GM12878 (cell line): ENCODE data around the gene GSAP.

Experiments
- MXI1 ChIP-seq: fragments of 150-350 bp; IDR thresholded peaks from 2 replicates; pipeline ENCODE4 v1.6.1; 2011; ENCODE audit warnings: low read depth, mild to moderate bottlenecking, inconsistent platforms, low read length, improper control_type of control experiment
- POLR2AphosphoS2 ChIP-seq: IDR thresholded peaks from 2 replicates; pipeline ENCODE4 v1.6.1; 2011; ENCODE audit warnings: low read depth, mild to moderate bottlenecking, low read length, improper control_type of control experiment, moderate library complexity
- RBBP5 ChIP-seq: fragments of 200-600 bp; sonication (generic); conservative IDR thresholded peaks from 2 replicates; pipeline ENCODE4 v1.6.1; 2016
- SMAD1 ChIP-seq: fragments of 450-650 bp; IDR thresholded peaks from 2 replicates; pipeline ENCODE4 v1.6.1; 2018; ENCODE audit warnings: mild to moderate bottlenecking, low read depth; ENCODE audit not compliant: partially characterized antibody
- TAF1 ChIP-seq: IDR thresholded peaks from 2 replicates; pipeline ENCODE4 v1.6.1; 2011; ENCODE audit warnings: mild to moderate bottlenecking, low read depth, low read length, borderline replicate concordance
- ZNF24 ChIP-seq: fragments of 450-650 bp; IDR thresholded peaks from 2 replicates; pipeline ENCODE4 v1.6.1; 2017; ENCODE audit warnings: antibody characterized with exemption, mild to moderate bottlenecking
- TF ChIP-seq, protein P1 (sequence below), 3 experiments: IDR thresholded peaks in 2 of 3; conservative IDR thresholded peaks in 1 of 3; 2 replicates each; pipeline ENCODE4 v1.5.1; 2011; ENCODE audit warnings: low read depth in 3 of 3, low read length in 3 of 3, mild to moderate bottlenecking in 3 of 3, control low read depth in 2 of 3, moderate library complexity in 2 of 3, inconsistent platforms in 1 of 3, mixed read lengths in 1 of 3; ENCODE audit not compliant: control insufficient read depth in 2 of 3, insufficient read depth in 1 of 3; ENCODE audit errors: extremely low read depth in 1 of 3
- TF ChIP-seq, protein P2 (sequence below): IDR thresholded peaks from 2 replicates; pipeline ENCODE4 v1.6.1; 2011; ENCODE audit warnings: mild to moderate bottlenecking, low read depth, low read length, moderate library complexity; ENCODE audit not compliant: insufficient replicate concordance

DNA sequence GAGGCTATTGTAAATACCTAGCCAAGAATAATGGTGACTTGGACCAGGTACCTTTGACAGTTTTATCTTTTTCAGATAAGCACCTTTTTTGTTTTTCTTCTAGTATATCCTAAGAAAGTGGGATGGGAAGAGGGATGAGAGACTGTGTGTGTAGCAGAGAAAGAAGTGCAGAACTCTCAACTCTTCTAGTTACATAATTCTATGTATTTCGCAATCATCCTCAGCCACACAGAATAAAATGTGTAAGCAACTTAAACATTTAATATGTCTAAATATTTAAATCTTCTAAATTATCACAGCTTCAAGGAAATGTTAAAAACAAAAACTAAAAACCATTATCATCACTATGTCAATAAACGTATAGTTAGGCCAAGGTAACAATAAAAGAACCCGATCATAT lies 42.6 kb upstream of the GSAP start:
- no peak for TF ChIP-seq ZNF24
- no peak for TF ChIP-seq TAF1
- TF ChIP-seq SMAD1 = no peak
- TF ChIP-seq POLR2AphosphoS2 = no peak
- TF ChIP-seq, protein P1, sequence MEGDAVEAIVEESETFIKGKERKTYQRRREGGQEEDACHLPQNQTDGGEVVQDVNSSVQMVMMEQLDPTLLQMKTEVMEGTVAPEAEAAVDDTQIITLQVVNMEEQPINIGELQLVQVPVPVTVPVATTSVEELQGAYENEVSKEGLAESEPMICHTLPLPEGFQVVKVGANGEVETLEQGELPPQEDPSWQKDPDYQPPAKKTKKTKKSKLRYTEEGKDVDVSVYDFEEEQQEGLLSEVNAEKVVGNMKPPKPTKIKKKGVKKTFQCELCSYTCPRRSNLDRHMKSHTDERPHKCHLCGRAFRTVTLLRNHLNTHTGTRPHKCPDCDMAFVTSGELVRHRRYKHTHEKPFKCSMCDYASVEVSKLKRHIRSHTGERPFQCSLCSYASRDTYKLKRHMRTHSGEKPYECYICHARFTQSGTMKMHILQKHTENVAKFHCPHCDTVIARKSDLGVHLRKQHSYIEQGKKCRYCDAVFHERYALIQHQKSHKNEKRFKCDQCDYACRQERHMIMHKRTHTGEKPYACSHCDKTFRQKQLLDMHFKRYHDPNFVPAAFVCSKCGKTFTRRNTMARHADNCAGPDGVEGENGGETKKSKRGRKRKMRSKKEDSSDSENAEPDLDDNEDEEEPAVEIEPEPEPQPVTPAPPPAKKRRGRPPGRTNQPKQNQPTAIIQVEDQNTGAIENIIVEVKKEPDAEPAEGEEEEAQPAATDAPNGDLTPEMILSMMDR (IDR thresholded peaks at IDR 0.05 in 2 of 3, conservative IDR thresholded peaks at IDR 0.05 in 1 of 3; ENCODE audit: control insufficient read depth in 2 of 3, extremely low read depth in 1 of 3, insufficient read depth in 1 of 3, low read depth in 3 of 3, low read length in 3 of 3) = no peak
- TF ChIP-seq, protein P2, sequence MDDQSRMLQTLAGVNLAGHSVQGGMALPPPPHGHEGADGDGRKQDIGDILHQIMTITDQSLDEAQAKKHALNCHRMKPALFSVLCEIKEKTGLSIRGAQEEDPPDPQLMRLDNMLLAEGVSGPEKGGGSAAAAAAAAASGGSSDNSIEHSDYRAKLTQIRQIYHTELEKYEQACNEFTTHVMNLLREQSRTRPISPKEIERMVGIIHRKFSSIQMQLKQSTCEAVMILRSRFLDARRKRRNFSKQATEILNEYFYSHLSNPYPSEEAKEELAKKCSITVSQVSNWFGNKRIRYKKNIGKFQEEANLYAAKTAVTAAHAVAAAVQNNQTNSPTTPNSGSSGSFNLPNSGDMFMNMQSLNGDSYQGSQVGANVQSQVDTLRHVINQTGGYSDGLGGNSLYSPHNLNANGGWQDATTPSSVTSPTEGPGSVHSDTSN = no peak
- no peak for TF ChIP-seq MXI1
- no peak for TF ChIP-seq RBBP5
